Right lobe of liver (tissue), 6 donors: Measurements from ENCODE around the gene SLC9A3. TPM values are rescaled to one million over a fixed set of nuclear protein-coding genes. Genes with fewer than 3 reads are reported as not detected.
A peak's percentile ranks its signal among the peaks of the same experiment; 100 is the strongest.
"Not testable (repeated sequence)": the region's sequence is repeated elsewhere in the genome, so short reads cannot be mapped to it uniquely, and the experiment has no call there.

Experiments used
- ATAC-seq, 4 donors: fragments of 200-7000 bp; cut with Tn5 transposase; one replicate each; pipeline ENCODE4 v1.9.1; 2020; ENCODE audit warnings: mild to moderate bottlenecking in 4 of 4, moderate library complexity in 4 of 4
- DNase-seq, 3 donors: peaks; one replicate each; pipeline ENCODE4 v3.0.0-alpha.2; 2020
- H3K27ac ChIP-seq, 3 donors: fragments of 200-600 bp; one replicate each; pipeline ENCODE4 v1.8.0; 2022
- H3K27me3 ChIP-seq, 2 donors: fragments of 200-600 bp; one replicate each; pipeline ENCODE4 v1.8.0; 2022
- H3K36me3 ChIP-seq, 4 donors: fragments of 200-600 bp; sonication (generic) in 1 of 4; one replicate each; pipeline versions ENCODE4 v1.5.1 to v1.8.0; 2017 to 2022; ENCODE audit warnings: control low read depth in 1 of 4
- H3K4me1 ChIP-seq, 4 donors: fragments of 200-600 bp; sonication (generic) in 1 of 4; one replicate each; pipeline versions ENCODE4 v1.5.1 to v1.8.0; 2017 to 2022; ENCODE audit warnings: control low read depth in 1 of 4
- H3K4me3 ChIP-seq, 3 donors: fragments of 200-600 bp; one replicate each; pipeline ENCODE4 v1.8.0; 2022
- H3K9me3 ChIP-seq, 4 donors: fragments of 200-600 bp; sonication (generic) in 1 of 4; one replicate each; pipeline versions ENCODE4 v1.5.1 to v1.8.0; 2017 to 2022; ENCODE audit warnings: control low read depth in 1 of 4
- POLR2A ChIP-seq: fragments of 450-650 bp; IDR thresholded peaks from one replicate; pipeline ENCODE4 v1.6.1; 2017; ENCODE audit warnings: antibody characterized with exemption, mild to moderate bottlenecking
- WGBS: methylation state at CpG from one replicate; pipeline ENCODE4 v1.1.6; 2018; ENCODE audit warnings: low coverage, low lambda C conversion rate; ENCODE audit not compliant: insufficient coverage; ENCODE audit errors: missing lambda C conversion rate; 5-methylcytosine and 5-hydroxymethylcytosine counted together
- intact Hi-C, 2 donors: fragments of 100-400 bp; cut with DNase I; formaldehyde crosslinking; loops; one replicate each; pipeline versions ENCODE4 v1.11.2 to v1.14.1; 2022
- total RNA-seq, 6 experiments: library from RNA; depleted of rRNA in 2 of 6; stranded (reverse); fragments of >200 nt in 2 of 6; fragmentation: NEBNext Ultra II Directional in 3 of 6; extraction: Animal tissue kit (Norgen Biotek cat#: 25700) in 3 of 6; gene quantifications; one replicate each; pipeline versions ENCODE4 v1.1.0 to v1.2.4, GENCODE V29; 2016 to 2023
- TF ChIP-seq, protein P1 (sequence below), 4 donors: fragments of 200-600 bp in 3 of 4; fragments of 450-650 bp in 1 of 4; IDR thresholded peaks; one replicate each; pipeline versions ENCODE4 v1.5.1 to v1.8.0; 2016 to 2022; ENCODE audit warnings: antibody characterized with exemption in 4 of 4, mild to moderate bottlenecking in 2 of 4
- donor health status: DM: no; HTN: yes; CAD: no.
- donor health status: DM: no; HTN: no; CAD: no.
- donor health status: DM: no; HTN: no; CAD: no.
- donor health status: DM: no; HTN: yes; CAD: no.
- donor health status: DM: no; HTN: yes; CAD: no.

The SLC9A3 gene
- total RNA-seq, 6 experiments from 2014 or later = 0.32 to 1.8 (median 0.46) TPM

DNA sequence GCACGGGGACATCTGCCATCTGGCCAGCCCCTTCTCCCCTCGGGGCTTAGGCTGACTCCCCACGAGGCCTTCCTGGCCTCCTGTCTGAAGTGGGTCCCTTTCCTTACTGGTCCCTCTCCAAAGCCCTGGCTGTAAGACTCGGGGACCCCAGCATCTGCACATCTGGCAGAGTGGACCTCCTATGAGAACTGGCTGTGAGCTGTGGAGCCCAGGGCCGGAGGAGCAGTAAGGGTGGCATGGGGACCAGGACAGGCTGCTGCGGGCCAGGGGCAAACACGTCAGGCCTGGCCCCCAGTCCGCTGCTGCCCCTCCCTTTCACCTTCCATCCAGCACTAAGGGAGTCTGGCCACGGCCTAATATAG lies 47.5 kb downstream of the SLC9A3 start:
- Histone ChIP-seq H3K27me3 (no peaks in the 10 kb centered on the region), H3K27ac (no peak overlapping the region), H3K4me3 (no peak overlapping the region), H3K36me3 (no peaks in the 10 kb centered on the region), H3K4me1 (peaks cover 0 to 17% (median 2%) of the 10 kb centered on the region in 4 donors), H3K9me3 (no peaks in the 10 kb centered on the region)
- DNase-seq (peak in 1 of 3 donors; percentile 48), ATAC-seq (no peak)
- TF ChIP-seq, protein P1, sequence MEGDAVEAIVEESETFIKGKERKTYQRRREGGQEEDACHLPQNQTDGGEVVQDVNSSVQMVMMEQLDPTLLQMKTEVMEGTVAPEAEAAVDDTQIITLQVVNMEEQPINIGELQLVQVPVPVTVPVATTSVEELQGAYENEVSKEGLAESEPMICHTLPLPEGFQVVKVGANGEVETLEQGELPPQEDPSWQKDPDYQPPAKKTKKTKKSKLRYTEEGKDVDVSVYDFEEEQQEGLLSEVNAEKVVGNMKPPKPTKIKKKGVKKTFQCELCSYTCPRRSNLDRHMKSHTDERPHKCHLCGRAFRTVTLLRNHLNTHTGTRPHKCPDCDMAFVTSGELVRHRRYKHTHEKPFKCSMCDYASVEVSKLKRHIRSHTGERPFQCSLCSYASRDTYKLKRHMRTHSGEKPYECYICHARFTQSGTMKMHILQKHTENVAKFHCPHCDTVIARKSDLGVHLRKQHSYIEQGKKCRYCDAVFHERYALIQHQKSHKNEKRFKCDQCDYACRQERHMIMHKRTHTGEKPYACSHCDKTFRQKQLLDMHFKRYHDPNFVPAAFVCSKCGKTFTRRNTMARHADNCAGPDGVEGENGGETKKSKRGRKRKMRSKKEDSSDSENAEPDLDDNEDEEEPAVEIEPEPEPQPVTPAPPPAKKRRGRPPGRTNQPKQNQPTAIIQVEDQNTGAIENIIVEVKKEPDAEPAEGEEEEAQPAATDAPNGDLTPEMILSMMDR (IDR thresholded peaks at IDR 0.05) = no peak
- TF ChIP-seq POLR2A = no peak
- intact Hi-C loops = no loop called here
- 0% methylated on average over 1 of the region's 9 CpGs for WGBS

DNA sequence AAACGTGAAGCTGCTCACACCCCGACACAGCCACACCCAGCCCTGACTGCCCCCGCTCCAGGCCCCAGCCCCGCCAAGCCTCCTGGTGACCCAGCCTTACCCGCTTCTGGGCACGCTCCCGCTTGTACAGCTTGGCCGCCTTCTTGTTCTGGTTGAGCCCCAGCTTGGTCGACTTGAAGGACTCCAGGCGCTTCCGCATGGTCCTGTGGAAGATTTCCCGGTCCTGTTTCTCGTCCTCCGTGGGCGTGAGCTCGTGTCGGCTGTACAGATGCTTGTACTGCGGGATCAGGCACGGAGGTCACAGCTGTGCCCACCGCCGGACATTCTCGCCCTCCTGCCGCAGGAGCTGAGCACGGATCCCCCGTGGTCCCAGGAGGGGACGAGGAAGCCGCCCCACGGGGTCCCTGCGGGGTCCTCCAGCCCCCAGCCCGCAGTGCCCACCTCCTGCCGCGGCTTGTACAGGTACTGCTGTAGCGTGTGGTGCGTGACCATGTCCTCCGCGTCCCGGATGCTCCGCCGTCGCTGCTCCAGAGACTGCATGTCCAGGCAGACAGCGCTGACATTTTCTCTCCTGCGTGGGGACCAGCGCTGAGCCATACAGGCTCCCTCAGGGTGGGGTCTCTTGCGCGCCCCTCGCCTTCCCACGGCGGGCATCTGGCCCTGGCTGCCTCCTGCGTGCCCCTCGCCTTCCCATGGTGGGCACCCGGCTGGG lies 48.0 kb downstream of the SLC9A3 start:
- peaks cover 0 to 17% (median 2%) of the 10 kb centered on the region in 4 donors for H3K4me1 ChIP-seq
- 67% methylated on average over 6 of the region's 51 CpGs for WGBS
- peak in 2 of 3 donors; percentile 18 to 57 for DNase-seq
- TF ChIP-seq, protein P1 (IDR thresholded peaks at IDR 0.05) = no peak
- TF ChIP-seq POLR2A = no peak
- no peaks in the 10 kb centered on the region for H3K27me3 ChIP-seq
- intact Hi-C loops = no loop called here
- no peak overlapping the region for H3K4me3 ChIP-seq
- no peak for ATAC-seq
- no peak overlapping the region for H3K27ac ChIP-seq
- H3K36me3 ChIP-seq = no peaks in the 10 kb centered on the region
- no peaks in the 10 kb centered on the region for H3K9me3 ChIP-seq

DNA sequence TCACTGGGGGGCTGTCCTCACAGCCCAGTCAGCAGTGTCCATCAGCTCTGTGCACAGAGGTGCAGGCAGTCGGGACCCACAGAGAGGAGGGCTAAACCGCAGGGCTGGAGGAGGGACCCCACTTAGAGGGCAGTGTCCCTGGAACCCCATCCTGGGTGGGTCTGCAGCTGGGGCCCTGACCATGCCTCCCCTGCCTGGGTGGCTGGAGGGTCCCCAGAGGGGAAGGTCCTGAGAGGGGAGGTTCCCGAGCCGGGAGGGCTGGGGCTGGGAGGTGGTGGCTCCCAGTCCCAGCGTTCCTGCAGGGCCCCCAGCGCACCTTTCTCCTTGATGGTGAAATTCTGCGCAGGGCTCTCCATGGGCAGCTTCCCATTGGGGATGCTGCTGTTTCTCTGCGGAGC lies 48.5 kb downstream of the SLC9A3 start:
- intact Hi-C loops = no loop called here
- peaks cover 0 to 17% (median 2%) of the 10 kb centered on the region in 4 donors for H3K4me1 ChIP-seq
- DNase-seq (peak in 2 of 3 donors; percentile 19 to 42), ATAC-seq (no peak)
- no peak overlapping the region for H3K27ac ChIP-seq
- no peaks in the 10 kb centered on the region for H3K27me3 ChIP-seq
- WGBS = no CpG with 5 or more reads among the region's 8 CpGs
- no peak for TF ChIP-seq POLR2A
- TF ChIP-seq, protein P1 (IDR thresholded peaks at IDR 0.05) = no peak
- no peaks in the 10 kb centered on the region for H3K36me3 ChIP-seq
- no peaks in the 10 kb centered on the region for H3K9me3 ChIP-seq
- no peak overlapping the region for H3K4me3 ChIP-seq

DNA sequence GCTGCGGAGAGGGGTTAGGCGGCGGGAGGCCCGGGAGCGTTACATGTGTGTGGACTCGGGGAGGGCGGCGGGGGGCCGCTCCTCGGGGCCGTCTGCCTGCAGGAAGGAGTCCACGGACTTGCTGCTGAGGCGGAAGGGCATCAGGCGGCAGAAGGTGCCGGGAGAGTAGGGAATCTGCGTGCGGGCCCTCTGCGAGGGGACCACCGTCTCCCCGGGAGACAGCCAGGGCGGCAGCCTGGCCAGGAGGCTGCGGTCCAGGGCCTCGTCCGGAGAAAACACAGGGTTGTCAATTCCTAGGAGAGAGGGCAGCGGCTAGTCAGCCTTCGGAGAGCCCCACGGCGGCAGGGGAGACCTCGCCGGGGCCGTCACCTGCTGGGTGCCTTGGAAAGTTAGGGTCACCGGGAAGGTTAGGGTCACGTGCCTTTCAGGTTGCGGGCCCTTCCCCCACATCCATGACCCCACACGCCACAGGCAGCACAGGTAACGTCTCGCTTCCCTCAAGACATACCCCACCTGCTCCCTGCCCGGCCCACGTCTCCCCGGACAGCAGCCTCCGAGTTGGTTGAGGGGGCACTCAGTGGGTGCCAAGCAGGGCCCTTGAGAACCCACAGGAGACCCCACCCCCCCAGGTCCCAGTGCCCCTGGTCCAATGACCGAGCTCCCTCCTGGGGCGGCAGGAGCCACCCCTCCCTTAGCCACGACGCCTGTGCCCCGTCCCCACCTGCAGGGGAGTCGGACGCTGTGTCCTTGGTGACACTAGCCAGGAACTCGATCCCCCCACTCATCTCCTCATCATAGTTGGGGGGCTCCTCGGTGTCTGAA lies 49.2 kb downstream of the SLC9A3 start:
- Histone ChIP-seq H3K36me3 (no peaks in the 10 kb centered on the region), H3K27me3 (no peaks in the 10 kb centered on the region), H3K4me1 (peaks cover 0 to 17% (median 2%) of the 10 kb centered on the region in 4 donors), H3K9me3 (no peaks in the 10 kb centered on the region), H3K4me3 (no peak overlapping the region), H3K27ac (no peak overlapping the region)
- intact Hi-C loops = no loop called here
- ATAC-seq (no peak), DNase-seq (peak in 2 of 3 donors; percentile 24 to 55)
- WGBS = 15% methylated on average over 18 of the region's 50 CpGs
- TF ChIP-seq, protein P1 (IDR thresholded peaks at IDR 0.05) = no peak
- no peak for TF ChIP-seq POLR2A

DNA sequence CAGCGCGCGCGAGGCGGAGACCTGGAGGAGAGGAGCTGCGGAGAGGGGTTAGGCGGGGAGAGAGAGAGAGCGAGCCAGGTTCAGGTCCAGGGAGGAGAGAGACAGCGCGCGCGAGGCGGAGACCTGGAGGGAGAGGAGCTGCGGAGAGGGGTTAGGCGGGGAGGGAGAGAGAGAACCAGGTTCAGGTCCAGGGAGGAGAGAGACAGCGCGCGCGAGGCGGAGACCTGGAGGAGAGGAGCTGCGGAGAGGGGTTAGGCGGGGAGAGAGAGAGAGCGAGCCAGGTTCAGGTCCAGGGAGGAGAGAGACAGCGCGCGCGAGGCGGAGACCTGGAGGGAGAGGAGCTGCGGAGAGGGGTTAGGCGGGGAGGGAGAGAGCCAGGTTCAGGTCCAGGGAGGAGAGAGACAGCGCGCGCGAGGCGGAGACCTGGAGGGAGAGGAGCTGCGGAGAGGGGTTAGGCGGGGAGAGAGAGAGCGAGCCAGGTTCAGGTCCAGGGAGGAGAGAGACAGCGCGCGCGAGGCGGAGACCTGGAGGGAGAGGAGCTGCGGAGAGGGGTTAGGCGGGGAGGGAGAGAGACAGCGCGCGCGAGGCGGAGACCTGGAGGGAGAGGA lies 49.9 kb downstream of the SLC9A3 start:
- peak in 1 of 3 donors; percentile 13 for DNase-seq
- H3K9me3 ChIP-seq, intact Hi-C loops, H3K36me3 ChIP-seq, H3K27ac ChIP-seq, H3K27me3 ChIP-seq, ATAC-seq: not testable (repeated sequence)
- Histone ChIP-seq H3K4me3 (peak overlapping the region in 1 of 3 donors; percentile 76), H3K4me1 (peaks cover 0 to 17% (median 2%) of the 10 kb centered on the region in 4 donors)
- 0% methylated on average over 8 of the region's 50 CpGs for WGBS
